Measurements from ENCODE around the gene MSLN. TPM values are rescaled to one million over a fixed set of nuclear protein-coding genes. Genes with fewer than 3 reads are reported as not detected.

Gene MSLN
- total RNA-seq, 2 experiments from 2014 or later = not detected

DNA sequence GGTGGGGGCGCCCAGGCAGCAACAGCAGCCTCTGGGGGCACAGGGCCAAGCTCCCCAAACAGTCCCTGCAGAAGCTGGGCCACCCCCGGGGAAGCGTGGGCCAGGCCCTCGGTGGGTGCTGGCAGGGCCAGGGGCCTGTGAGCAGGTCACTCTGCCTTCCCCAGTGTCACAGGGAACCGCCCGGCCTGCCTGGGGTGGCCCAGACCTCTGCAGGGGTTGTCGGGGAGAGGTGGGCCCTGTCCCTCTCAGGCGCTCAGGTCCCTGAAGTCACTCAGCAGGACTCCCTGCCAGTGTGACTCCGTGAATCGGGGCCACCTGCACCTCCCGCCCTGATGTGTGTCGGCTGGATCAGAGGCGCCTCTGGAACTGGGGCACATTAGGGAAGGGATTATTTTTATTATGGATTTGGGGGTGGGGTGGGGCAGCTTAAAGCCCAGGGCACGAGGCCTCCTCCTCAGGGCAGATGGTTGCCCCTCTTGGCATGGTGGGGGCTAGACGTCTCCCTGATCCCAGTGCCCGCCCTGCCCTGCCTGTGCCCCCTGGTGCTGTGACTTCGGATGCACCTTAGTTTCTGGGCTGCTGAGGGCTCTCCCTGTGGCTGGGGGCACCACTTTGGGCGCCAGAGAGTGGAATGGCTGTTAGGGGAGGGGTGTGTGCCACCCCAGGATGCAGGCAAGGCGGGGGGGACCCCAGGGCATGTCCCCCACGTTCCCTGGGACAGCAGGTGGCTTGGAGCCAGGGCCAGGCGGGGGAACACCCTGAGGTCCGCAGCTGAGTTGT lies 41.2 kb downstream of the MSLN start:
- Mint-ChIP-seq H3K27ac (no peak overlapping the region), H3K4me3 (no peak overlapping the region), H3K36me3 (peaks cover 14% of the 10 kb centered on the region), H3K27me3 (peaks cover 10% of the 10 kb centered on the region), H3K4me1 (ENCODE audit: low read depth) (peaks cover 2% of the 10 kb centered on the region), H3K9me3 (no peaks in the 10 kb centered on the region)
- DNase-seq = no peak
- intact Hi-C loops (cut with micrococcal nuclease) = no loop called here
- CTCF ChIA-PET = no interaction called here
- POLR2A ChIA-PET = interaction anchor here (1.2 kb wide), 1 partner anchor 13 kb away, joined by 5 read pairs; the partner anchor contains the start of genes CHTF18 and RPUSD1

DNA sequence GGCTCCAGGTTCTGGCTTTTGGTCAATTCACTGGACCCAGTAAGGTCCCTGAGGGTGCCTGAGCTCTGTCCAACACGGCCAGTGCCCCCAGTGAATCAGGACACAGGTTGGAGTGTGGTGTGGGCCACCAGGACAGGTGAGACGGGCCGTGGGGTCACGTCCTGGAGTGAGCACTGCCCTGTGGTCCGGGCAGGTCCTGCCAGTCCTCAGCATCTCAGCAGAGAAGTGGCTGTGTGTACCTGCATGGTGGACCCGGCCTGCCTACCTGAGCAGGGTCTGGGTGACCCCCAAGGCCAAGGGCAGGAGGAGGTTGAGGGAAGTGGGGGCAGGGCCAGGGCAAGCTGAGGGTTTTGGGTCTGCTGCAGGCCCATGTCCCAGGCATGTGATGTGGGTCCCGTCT lies 41.9 kb downstream of the MSLN start:
- POLR2A ChIA-PET = no interaction called here
- intact Hi-C loops (cut with micrococcal nuclease) = no loop called here
- Mint-ChIP-seq H3K27ac (no peak overlapping the region), H3K27me3 (peaks cover 10% of the 10 kb centered on the region), H3K36me3 (peaks cover 7% of the 10 kb centered on the region), H3K4me3 (no peak overlapping the region), H3K4me1 (ENCODE audit: low read depth) (peaks cover 2% of the 10 kb centered on the region), H3K9me3 (no peaks in the 10 kb centered on the region)
- CTCF ChIA-PET = no interaction called here
- DNase-seq = no peak

DNA sequence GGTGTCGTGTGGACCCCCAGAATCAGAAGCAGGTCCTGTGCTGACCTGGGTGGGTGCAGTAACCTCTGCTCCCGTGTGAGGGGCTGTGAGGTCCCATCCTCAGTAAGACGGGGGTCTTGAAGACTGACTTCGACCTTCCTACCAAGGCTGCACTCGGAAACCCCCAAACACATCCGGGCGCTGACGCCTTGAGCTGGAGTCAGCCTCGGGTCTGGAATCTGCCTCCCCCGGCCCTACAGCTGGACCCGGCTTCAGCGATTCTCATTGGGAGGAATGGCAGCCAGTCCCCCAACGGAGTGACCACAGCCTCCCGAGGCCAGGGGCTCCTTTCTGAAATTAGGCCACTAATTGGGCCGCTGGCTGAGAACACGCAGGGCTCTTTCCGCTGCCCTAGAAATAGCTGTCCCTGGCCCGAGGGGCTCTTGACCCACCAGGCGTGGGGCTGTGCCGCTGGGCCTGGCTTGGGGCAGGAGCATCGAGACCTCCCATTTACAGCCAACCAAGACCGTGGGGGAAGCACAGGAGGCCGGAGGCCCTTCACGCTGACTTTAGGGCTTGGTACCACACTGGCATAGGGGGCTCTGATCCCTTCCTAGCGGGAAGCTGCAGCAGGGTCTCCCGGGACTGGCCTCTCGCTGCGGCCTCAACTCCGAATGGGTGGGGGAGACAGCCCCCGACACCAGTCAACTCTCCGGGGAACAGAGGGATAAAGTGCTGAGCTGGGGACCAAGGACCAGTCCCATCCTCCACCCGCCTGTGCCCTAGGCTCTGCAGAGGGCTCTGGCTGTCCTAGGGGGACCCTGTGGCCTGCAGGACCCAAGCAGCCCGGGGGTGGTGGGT lies 42.6 kb downstream of the MSLN start:
- H3K4me1 Mint-ChIP-seq (ENCODE audit: low read depth) = peaks cover 6% of the 10 kb centered on the region
- ChIA-PET CTCF (interaction anchor here (1.3 kb wide), 1 partner anchor 15 kb away, joined by 4 read pairs; the partner anchor contains the start of genes CHTF18 and RPUSD1), POLR2A (no interaction called here)
- peaks cover 10% of the 10 kb centered on the region for H3K27me3 Mint-ChIP-seq
- intact Hi-C loops (cut with micrococcal nuclease) = no loop called here
- H3K36me3 Mint-ChIP-seq = peaks cover 2% of the 10 kb centered on the region
- DNase-seq = no peak
- H3K4me3 Mint-ChIP-seq = no peak overlapping the region
- H3K27ac Mint-ChIP-seq = no peak overlapping the region
- no peaks in the 10 kb centered on the region for H3K9me3 Mint-ChIP-seq

DNA sequence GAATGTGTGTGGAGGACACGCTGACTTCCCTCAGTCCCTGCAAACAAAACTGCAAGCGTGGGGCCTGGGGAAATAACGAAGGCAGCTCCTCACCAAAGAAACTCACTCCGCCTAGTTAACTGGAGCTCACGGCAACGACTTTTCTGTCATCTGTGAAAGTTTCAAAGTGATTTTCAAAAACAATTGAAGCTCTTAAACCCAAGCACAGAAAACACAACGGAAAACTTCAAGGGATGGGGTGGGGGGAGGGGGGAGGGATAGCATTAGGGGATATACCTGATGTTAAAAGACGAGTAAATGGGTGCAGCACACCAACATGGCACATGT lies 43.2 kb downstream of the MSLN start:
- Mint-ChIP-seq H3K4me3 (no peak overlapping the region), H3K27ac (no peak overlapping the region), H3K36me3 (no peaks in the 10 kb centered on the region), H3K27me3 (peaks cover 9% of the 10 kb centered on the region), H3K4me1 (ENCODE audit: low read depth) (peaks cover 11% of the 10 kb centered on the region), H3K9me3 (no peaks in the 10 kb centered on the region)
- intact Hi-C loops (cut with micrococcal nuclease) = no loop called here
- POLR2A ChIA-PET = no interaction called here
- CTCF ChIA-PET = interaction anchor here (1.3 kb wide), 1 partner anchor 16 kb away, joined by 4 read pairs; the partner anchor contains the start of genes CHTF18 and RPUSD1
- DNase-seq = no peak

DNA sequence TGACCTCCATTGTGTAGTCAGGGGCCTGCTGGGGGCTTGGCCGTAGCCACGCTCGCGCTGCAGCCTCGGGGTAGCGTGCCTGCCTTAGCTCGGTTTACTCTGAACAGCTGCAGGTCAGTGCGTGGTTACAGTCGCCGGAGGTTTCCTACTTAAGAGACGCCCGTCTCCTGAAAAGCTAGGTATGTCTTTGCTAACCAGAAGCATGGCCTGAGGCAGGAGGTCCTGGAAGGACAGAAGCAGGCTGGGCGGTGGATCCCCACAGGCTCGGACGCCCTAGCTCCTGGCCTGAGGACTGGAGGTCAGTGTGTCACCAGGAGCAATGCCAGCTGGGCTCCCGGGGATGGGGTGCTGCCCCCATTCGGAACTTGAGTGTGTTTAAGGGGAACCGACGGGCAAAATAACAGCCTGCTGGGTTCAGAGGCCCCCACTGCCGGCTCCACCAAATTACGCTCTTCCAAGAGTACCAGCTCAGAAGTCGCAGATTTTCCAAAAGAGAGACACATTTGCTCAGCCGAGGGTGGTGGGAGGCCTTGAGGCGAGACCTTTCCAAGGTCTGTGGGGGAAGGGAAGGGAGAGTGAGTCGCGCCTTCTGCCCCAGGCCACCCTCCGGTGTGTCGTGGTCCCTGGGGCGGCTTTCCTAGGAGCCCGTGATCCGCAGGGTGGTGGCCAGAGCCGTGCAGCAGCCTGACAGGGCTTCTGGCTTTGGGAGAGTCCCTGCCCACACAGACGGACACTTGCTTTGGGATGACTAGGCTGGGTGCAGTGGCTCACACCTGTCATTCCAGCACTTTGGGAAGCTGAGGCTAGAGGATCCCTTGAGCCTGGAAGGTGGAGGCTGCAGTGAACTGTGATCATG lies 43.9 kb downstream of the MSLN start:
- Mint-ChIP-seq H3K4me1 (ENCODE audit: low read depth) (peaks cover 11% of the 10 kb centered on the region), H3K27me3 (peaks cover 9% of the 10 kb centered on the region), H3K9me3 (no peaks in the 10 kb centered on the region), H3K27ac (no peak overlapping the region), H3K36me3 (no peaks in the 10 kb centered on the region), H3K4me3 (no peak overlapping the region)
- intact Hi-C loops (cut with micrococcal nuclease) = loop anchor here (5.0 kb wide), 1 partner anchor 168 kb away; the partner anchor contains the start of gene LMF1
- ChIA-PET CTCF (interaction anchor here (1.3 to 1.5 kb wide), 2 partner anchors 17 to 92 kb away, joined by 3 to 4 read pairs; partner anchors contain the start of genes CHTF18 and RPUSD1), POLR2A (no interaction called here)
- no peak for DNase-seq

DNA sequence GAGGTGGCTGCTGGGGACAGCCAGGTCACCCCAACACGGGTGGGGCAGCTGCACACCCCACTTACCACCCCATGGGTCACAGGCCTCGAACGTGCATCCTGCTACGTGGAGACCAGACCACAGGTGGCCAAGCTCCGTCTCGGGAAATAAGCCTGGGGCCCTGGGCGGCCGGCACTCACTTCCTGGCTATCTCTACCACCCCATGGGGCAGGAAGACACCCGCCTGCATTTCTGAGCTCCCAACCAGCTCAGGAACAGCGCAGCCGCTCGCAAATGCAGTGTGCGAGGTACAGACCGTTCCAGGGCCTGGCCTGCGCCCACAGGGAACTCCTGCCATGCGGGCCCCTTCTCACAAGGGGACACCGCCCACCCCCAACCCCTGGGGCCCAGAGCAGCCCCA lies 44.9 kb downstream of the MSLN start:
- H3K4me1 Mint-ChIP-seq (ENCODE audit: low read depth) = peaks cover 11% of the 10 kb centered on the region
- intact Hi-C loops (cut with micrococcal nuclease) = loop anchor here (5.0 kb wide), 1 partner anchor 167 kb away; the partner anchor contains the start of gene LMF1
- H3K27ac Mint-ChIP-seq = no peak overlapping the region
- H3K36me3 Mint-ChIP-seq = no peaks in the 10 kb centered on the region
- no peak for DNase-seq
- H3K4me3 Mint-ChIP-seq = no peak overlapping the region
- ChIA-PET CTCF (interaction anchor here (1.5 kb wide), 1 partner anchor 93 kb away, joined by 3 read pairs; no protein-coding TSS in a partner anchor), POLR2A (interaction anchor here (2.0 kb wide), 1 partner anchor 17 kb away, joined by 7 read pairs; the partner anchor contains the start of genes CHTF18 and RPUSD1)
- H3K9me3 Mint-ChIP-seq = no peaks in the 10 kb centered on the region
- H3K27me3 Mint-ChIP-seq = peaks cover 9% of the 10 kb centered on the region

DNA sequence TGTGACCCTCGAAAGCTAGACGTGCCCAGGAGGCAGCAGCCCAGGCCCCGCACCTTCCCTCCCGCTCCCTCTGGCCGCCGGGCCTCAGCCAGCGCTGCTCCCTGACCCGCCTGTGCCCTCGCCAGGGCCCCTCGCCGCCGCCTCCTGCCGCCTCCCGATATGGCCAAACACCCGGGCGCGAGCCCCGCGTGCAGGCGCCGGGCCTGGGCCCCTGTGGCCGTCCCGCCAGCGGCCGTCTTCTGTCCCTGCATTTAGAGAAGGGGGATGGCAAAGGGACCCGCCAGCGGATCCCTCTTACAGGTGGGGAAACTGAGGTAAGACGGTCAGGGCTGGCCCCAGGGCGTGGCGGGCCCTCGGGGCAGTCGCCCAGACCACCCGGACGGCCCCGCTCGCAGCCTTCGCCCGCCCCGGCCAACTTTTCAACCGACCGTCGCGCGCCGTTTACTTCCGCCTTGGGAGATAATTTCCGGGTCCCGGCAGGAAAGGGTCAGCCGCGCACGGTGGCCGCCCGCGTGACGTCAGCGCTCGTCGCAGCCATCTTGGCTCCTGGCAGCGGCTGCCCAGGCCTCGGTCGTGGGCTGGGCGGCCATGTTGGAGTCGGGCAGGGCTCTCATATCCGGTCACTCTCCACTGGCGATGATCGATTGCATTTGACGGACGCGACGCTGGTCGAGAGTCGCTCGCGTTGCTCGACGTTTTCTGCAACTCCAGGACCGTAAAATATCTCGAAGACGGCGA lies 47.0 kb downstream of the MSLN start:
- POLR2A ChIA-PET = interaction anchor here (2.0 kb wide), 1 partner anchor 19 kb away, joined by 7 read pairs; the partner anchor contains the start of genes CHTF18 and RPUSD1
- Mint-ChIP-seq H3K9me3 (no peaks in the 10 kb centered on the region), H3K4me1 (ENCODE audit: low read depth) (peaks cover 11% of the 10 kb centered on the region), H3K36me3 (no peaks in the 10 kb centered on the region), H3K4me3 (peak overlapping the region; percentile 95), H3K27ac (peak overlapping the region; percentile 87), H3K27me3 (peaks cover 7% of the 10 kb centered on the region)
- DNase-seq = peak; percentile 93
- CTCF ChIA-PET = no interaction called here
- intact Hi-C loops (cut with micrococcal nuclease) = loop anchor here (5.0 kb wide), 1 partner anchor 165 kb away; the partner anchor contains the start of gene LMF1

DNA sequence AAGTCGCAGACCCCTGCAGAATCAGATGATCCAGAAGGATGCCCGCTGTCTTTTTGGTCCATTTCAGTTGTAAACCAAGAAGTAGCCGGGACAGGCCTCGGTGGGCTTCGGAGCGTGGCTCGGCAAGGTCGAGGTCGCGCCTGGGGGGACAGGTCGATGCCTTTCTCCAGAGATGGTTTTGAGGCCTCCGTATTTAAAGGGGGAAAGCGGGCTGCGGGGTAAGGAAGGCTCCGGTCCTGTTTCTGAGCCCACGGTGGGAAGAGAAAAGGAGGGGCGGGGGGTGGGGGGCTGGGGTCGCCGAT lies 47.5 kb downstream of the MSLN start:
- ChIA-PET POLR2A (no interaction called here), CTCF (no interaction called here)
- Mint-ChIP-seq H3K4me3 (peak overlapping the region; percentile 95), H3K27me3 (peaks cover 11% of the 10 kb centered on the region), H3K4me1 (ENCODE audit: low read depth) (peaks cover 11% of the 10 kb centered on the region), H3K9me3 (no peaks in the 10 kb centered on the region), H3K36me3 (no peaks in the 10 kb centered on the region), H3K27ac (peak overlapping the region; percentile 87)
- intact Hi-C loops (cut with micrococcal nuclease) = loop anchor here (5.0 kb wide), 1 partner anchor 164 kb away; the partner anchor contains the start of gene LMF1
- no peak for DNase-seq

DNA sequence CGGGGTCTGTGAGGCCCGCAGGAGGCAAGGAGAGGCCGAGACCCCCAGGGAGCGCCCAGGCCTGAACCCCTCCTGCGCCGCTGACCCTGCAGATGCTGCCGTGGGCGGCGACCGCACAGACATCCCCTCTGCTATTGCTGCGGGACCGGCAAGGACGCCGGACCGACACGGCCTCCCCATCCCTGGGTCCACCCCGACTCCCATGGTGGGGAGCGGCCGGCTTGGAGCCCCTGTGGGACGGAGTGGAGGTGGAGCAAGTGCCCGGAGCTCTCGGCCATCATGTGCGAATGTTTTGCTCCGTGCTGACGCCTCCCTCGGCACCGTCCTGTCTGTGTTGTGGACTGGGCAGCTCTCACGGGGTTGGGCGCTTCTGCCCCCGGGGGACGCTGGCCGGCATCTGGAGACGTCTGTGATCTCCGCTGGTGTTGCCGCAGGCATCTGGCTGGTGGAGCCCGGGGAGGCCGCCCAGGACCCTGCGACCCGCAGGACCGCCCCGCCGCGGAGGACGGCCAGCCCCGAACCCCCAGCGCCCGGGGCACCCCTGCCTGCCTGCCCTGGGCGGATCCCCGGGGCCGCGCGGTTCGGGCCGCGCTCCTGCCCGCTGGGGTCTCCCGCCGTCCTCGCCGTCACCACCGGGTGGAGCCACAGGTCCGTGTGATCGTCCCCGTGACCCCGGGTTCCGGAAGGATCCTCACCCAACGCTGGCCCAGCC lies 52.8 kb downstream of the MSLN start:
- peaks cover 3% of the 10 kb centered on the region for H3K4me1 Mint-ChIP-seq (ENCODE audit: low read depth)
- peaks cover 22% of the 10 kb centered on the region for H3K27me3 Mint-ChIP-seq
- no peaks in the 10 kb centered on the region for H3K9me3 Mint-ChIP-seq
- intact Hi-C loops (cut with micrococcal nuclease) = no loop called here
- peak; percentile 61 for DNase-seq
- H3K27ac Mint-ChIP-seq = no peak overlapping the region
- ChIA-PET POLR2A (no interaction called here), CTCF (interaction anchor here (3.5 kb wide), 1 partner anchor 242 kb away, joined by 13 read pairs; no protein-coding TSS in a partner anchor)
- H3K4me3 Mint-ChIP-seq = no peak overlapping the region
- no peaks in the 10 kb centered on the region for H3K36me3 Mint-ChIP-seq

DNA sequence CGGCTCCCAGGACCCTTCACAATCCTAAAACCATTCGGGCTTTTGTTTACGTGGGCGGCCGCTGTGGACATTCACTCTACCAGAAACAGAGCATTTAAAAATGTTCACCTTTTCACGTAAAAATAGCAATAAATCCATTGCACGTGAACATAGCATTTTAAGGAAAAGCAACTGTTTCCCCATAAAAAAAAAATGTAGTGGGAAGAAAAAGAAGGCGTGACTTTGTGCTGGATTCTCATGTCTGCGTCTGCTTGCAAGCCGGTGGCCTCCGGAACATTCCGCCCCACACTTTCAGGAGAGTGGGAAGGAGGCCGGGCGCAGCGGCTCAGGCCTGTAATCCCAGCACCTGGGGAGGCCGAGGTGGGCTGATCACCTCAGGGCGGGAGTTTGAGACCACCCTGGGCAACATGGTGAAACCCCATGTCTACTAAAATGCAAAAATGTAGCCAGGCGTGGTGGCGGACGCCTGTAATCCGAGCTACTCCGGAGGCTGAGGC lies 53.4 kb downstream of the MSLN start:
- no peaks in the 10 kb centered on the region for H3K9me3 Mint-ChIP-seq
- CTCF ChIA-PET = interaction anchor here (0.8 to 3.5 kb wide), 3 partner anchors 241 to 289 kb away, joined by 3 to 13 read pairs (median 3); no protein-coding TSS in a partner anchor
- H3K27me3 Mint-ChIP-seq = peaks cover 22% of the 10 kb centered on the region
- no peak overlapping the region for H3K27ac Mint-ChIP-seq
- POLR2A ChIA-PET = no interaction called here
- H3K4me3 Mint-ChIP-seq = no peak overlapping the region
- no peak for DNase-seq
- H3K4me1 Mint-ChIP-seq (ENCODE audit: low read depth) = no peaks in the 10 kb centered on the region
- H3K36me3 Mint-ChIP-seq = no peaks in the 10 kb centered on the region
- intact Hi-C loops (cut with micrococcal nuclease) = no loop called here

Data from activated CD4-positive, alpha-beta memory T cell treated with anti-CD3 and anti-CD28 coated beads for 36 hours (primary cell).